PC-3 (cell line): Measurements from ENCODE around the gene PGF.
"Not testable (repeated sequence)": the region's sequence is repeated elsewhere in the genome, so short reads cannot be mapped to it uniquely, and the experiment has no call there.

Experiments used
- EZH2 ChIP-seq: fragments of 300-600 bp; sonication (generic); IDR thresholded peaks from one replicate; pipeline ENCODE4 v1.6.1; 2017; ENCODE audit warnings: antibody characterized with exemption, mild to moderate bottlenecking, low read length; ENCODE audit not compliant: unreplicated experiment
- EZH2phosphoT487 ChIP-seq: fragments of 300-600 bp; sonication (generic); IDR thresholded peaks from 2 replicates; pipeline ENCODE4 v1.6.1; 2018; ENCODE audit warnings: mild to moderate bottlenecking, antibody characterized with exemption, low read length, borderline replicate concordance
- TF ChIP-seq, protein P1 (sequence below): fragments of 300-600 bp; sonication (generic); conservative IDR thresholded peaks from 2 replicates; pipeline ENCODE4 v1.5.1; 2017; ENCODE audit warnings: antibody characterized with exemption, low read depth, mild to moderate bottlenecking, low read length

DNA sequence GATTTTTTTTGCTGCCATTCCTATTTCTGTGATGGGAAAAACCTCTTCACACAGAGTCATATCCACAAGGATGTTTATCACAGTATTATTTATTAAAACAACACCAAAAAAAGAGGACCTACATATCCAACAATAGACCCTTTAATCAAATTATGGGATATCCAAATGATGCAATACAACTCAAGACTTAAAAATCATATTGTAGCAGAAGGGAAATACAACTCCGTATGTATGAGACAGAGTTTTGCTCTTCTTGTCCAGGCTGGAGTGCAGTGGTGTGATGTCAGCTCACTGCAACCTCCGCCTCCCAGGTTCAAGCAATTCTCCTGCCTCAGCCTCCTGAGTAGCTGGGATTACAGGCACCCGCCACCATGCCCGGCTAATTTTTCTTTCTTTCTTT, 22.5 kb downstream of the PGF start:
- TF ChIP-seq, protein P1, sequence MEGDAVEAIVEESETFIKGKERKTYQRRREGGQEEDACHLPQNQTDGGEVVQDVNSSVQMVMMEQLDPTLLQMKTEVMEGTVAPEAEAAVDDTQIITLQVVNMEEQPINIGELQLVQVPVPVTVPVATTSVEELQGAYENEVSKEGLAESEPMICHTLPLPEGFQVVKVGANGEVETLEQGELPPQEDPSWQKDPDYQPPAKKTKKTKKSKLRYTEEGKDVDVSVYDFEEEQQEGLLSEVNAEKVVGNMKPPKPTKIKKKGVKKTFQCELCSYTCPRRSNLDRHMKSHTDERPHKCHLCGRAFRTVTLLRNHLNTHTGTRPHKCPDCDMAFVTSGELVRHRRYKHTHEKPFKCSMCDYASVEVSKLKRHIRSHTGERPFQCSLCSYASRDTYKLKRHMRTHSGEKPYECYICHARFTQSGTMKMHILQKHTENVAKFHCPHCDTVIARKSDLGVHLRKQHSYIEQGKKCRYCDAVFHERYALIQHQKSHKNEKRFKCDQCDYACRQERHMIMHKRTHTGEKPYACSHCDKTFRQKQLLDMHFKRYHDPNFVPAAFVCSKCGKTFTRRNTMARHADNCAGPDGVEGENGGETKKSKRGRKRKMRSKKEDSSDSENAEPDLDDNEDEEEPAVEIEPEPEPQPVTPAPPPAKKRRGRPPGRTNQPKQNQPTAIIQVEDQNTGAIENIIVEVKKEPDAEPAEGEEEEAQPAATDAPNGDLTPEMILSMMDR, result not testable (repeated sequence)
- not testable (repeated sequence) for TF ChIP-seq EZH2, EZH2phosphoT487
